Measurements from ENCODE around the gene TBL1X.

Gene TBL1X

GRCh38 chrX:9557091-9557490 lies 92.2 kb downstream of the TBL1X start:
- POLR2A ChIA-PET: no interaction called here
- no peak for TF ChIP-seq CTCF (IDR thresholded peaks at IDR 0.05; ENCODE audit: control extremely low read depth, extremely low read depth, low read depth, missing control alignments)
- CTCF ChIA-PET: interaction anchor here (1.0 kb wide), 1 partner anchor 10 kb away, joined by 3 read pairs; no protein-coding TSS in a partner anchor
- DNase-seq (ENCODE audit: extremely low spot score): no peak

- no peak for DNase-seq (ENCODE audit: extremely low spot score)
- ChIA-PET POLR2A (no interaction called here), CTCF (interaction anchor here (1.0 kb wide), 1 partner anchor 9 kb away, joined by 3 read pairs; no protein-coding TSS in a partner anchor)
- no peak for TF ChIP-seq CTCF (IDR thresholded peaks at IDR 0.05; ENCODE audit: control extremely low read depth, extremely low read depth, low read depth, missing control alignments)
Observed at GRCh38 chrX:9557521-9557920, 92.7 kb downstream of the TBL1X start.

GRCh38 chrX:9558615-9559014 lies 93.8 kb downstream of the TBL1X start:
- no peak for DNase-seq (ENCODE audit: extremely low spot score)
- ChIA-PET CTCF (no interaction called here), POLR2A (no interaction called here)
- TF ChIP-seq CTCF (IDR thresholded peaks at IDR 0.05; ENCODE audit: control extremely low read depth, extremely low read depth, low read depth, missing control alignments): no peak

GRCh38 chrX:9560219-9560618 lies 95.4 kb downstream of the TBL1X start:
- no peak for TF ChIP-seq CTCF (IDR thresholded peaks at IDR 0.05; ENCODE audit: control extremely low read depth, extremely low read depth, low read depth, missing control alignments)
- ChIA-PET CTCF (interaction anchor here (1.0 kb wide), 1 partner anchor 11 kb away, joined by 3 read pairs; no protein-coding TSS in a partner anchor), POLR2A (no interaction called here)
- no peak for DNase-seq (ENCODE audit: extremely low spot score)

- CTCF ChIA-PET: no interaction called here
- no peak for DNase-seq (ENCODE audit: extremely low spot score)
- no peak for TF ChIP-seq CTCF (IDR thresholded peaks at IDR 0.05; ENCODE audit: control extremely low read depth, extremely low read depth, low read depth, missing control alignments)
- POLR2A ChIA-PET: no interaction called here
Observed at GRCh38 chrX:9561199-9561598, 96.3 kb downstream of the TBL1X start.

- POLR2A ChIA-PET: no interaction called here
- CTCF ChIA-PET: no interaction called here
- no peak for TF ChIP-seq CTCF (IDR thresholded peaks at IDR 0.05; ENCODE audit: control extremely low read depth, extremely low read depth, low read depth, missing control alignments)
- no peak for DNase-seq (ENCODE audit: extremely low spot score)
Observed at GRCh38 chrX:9562851-9563250, 98.0 kb downstream of the TBL1X start.

GRCh38 chrX:9566150-9566621 lies 101.3 kb downstream of the TBL1X start:
- ChIA-PET CTCF (interaction anchor here (1.0 kb wide), 1 partner anchor 9 kb away, joined by 3 read pairs; no protein-coding TSS in a partner anchor), POLR2A (no interaction called here)
- DNase-seq (ENCODE audit: extremely low spot score): no peak
- TF ChIP-seq CTCF (IDR thresholded peaks at IDR 0.05; ENCODE audit: control extremely low read depth, extremely low read depth, low read depth, missing control alignments): no peak

All from GM10248 (cell line).